Activated naive CD4-positive, alpha-beta T cell treated with anti-CD3 and anti-CD28 coated beads, Interleukin-2, amount 50 U/mL, for 24 hours (primary cell): Measurements from ENCODE around the gene B4GALT5.

ENCODE experiments used
- H3K27ac Mint-ChIP-seq: one replicate; pipeline ENCODE4 v1.8.0; 2021; ENCODE audit warnings: mild to moderate bottlenecking, mixed read lengths
- H3K27me3 Mint-ChIP-seq: one replicate; pipeline ENCODE4 v1.8.0; 2021; ENCODE audit warnings: mixed read lengths
- H3K36me3 Mint-ChIP-seq: one replicate; pipeline ENCODE4 v1.8.0; 2021; ENCODE audit warnings: mixed read lengths
- H3K4me1 Mint-ChIP-seq: one replicate; pipeline ENCODE4 v1.8.0; 2021; ENCODE audit warnings: mixed read lengths
- H3K4me3 Mint-ChIP-seq: one replicate; pipeline ENCODE4 v1.8.0; 2021; ENCODE audit warnings: mild to moderate bottlenecking, mixed read lengths
- H3K9me3 Mint-ChIP-seq: one replicate; pipeline ENCODE4 v1.8.0; 2021; ENCODE audit warnings: mixed read lengths

B4GALT5 gene

GRCh38 chr20:49664612-49665313 is 48.9 kb downstream of the B4GALT5 start:
- Mint-ChIP-seq H3K27ac (no peak overlapping the region), H3K4me1 (peaks cover 22% of the 10 kb centered on the region)

GRCh38 chr20:49663112-49663511 is 50.6 kb downstream of the B4GALT5 start:
- Mint-ChIP-seq H3K4me3 (no peak overlapping the region), H3K27me3 (no peaks in the 10 kb centered on the region), H3K27ac (no peak overlapping the region), H3K4me1 (peaks cover 13% of the 10 kb centered on the region), H3K36me3 (peaks cover 2% of the 10 kb centered on the region), H3K9me3 (no peaks in the 10 kb centered on the region)

More at GRCh38 chr20:49664612-49665313, 48.9 kb downstream of the B4GALT5 start:
- no peaks in the 10 kb centered on the region for H3K9me3 Mint-ChIP-seq
- no peak overlapping the region for H3K4me3 Mint-ChIP-seq
- H3K36me3 Mint-ChIP-seq = peaks cover 2% of the 10 kb centered on the region
- H3K27me3 Mint-ChIP-seq = no peaks in the 10 kb centered on the region

- Mint-ChIP-seq H3K27me3 (no peaks in the 10 kb centered on the region), H3K4me3 (no peak overlapping the region), H3K27ac (no peak overlapping the region), H3K4me1 (peaks cover 20% of the 10 kb centered on the region), H3K9me3 (no peaks in the 10 kb centered on the region), H3K36me3 (peaks cover 3% of the 10 kb centered on the region)
These were observed 51.9 kb downstream of the B4GALT5 start for GRCh38 chr20:49661560-49662329.

GRCh38 chr20:49660912-49661311 is 52.8 kb downstream of the B4GALT5 start:
- H3K36me3 Mint-ChIP-seq = peaks cover 8% of the 10 kb centered on the region
- H3K4me1 Mint-ChIP-seq = peaks cover 20% of the 10 kb centered on the region
- H3K9me3 Mint-ChIP-seq = no peaks in the 10 kb centered on the region
- no peak overlapping the region for H3K4me3 Mint-ChIP-seq
- H3K27me3 Mint-ChIP-seq = no peaks in the 10 kb centered on the region
- no peak overlapping the region for H3K27ac Mint-ChIP-seq

- Mint-ChIP-seq H3K9me3 (no peaks in the 10 kb centered on the region), H3K27me3 (no peaks in the 10 kb centered on the region), H3K4me1 (peaks cover 14% of the 10 kb centered on the region), H3K4me3 (no peak overlapping the region), H3K27ac (no peak overlapping the region), H3K36me3 (peaks cover 9% of the 10 kb centered on the region)
These were observed 54.6 kb downstream of the B4GALT5 start for GRCh38 chr20:49659056-49659455.

GRCh38 chr20:49658508-49658907 is 55.2 kb downstream of the B4GALT5 start:
- Mint-ChIP-seq H3K4me3 (no peak overlapping the region), H3K9me3 (no peaks in the 10 kb centered on the region), H3K36me3 (peaks cover 12% of the 10 kb centered on the region), H3K27me3 (no peaks in the 10 kb centered on the region), H3K27ac (no peak overlapping the region), H3K4me1 (peaks cover 14% of the 10 kb centered on the region)

GRCh38 chr20:49657118-49657901 is 56.4 kb downstream of the B4GALT5 start:
- H3K27me3 Mint-ChIP-seq = no peaks in the 10 kb centered on the region
- peaks cover 14% of the 10 kb centered on the region for H3K36me3 Mint-ChIP-seq
- H3K4me1 Mint-ChIP-seq = peaks cover 7% of the 10 kb centered on the region
- no peak overlapping the region for H3K4me3 Mint-ChIP-seq
- H3K27ac Mint-ChIP-seq = no peak overlapping the region
- H3K9me3 Mint-ChIP-seq = no peaks in the 10 kb centered on the region

GRCh38 chr20:49656304-49656703 is 57.4 kb downstream of the B4GALT5 start:
- no peaks in the 10 kb centered on the region for H3K27me3 Mint-ChIP-seq
- no peak overlapping the region for H3K4me3 Mint-ChIP-seq
- no peaks in the 10 kb centered on the region for H3K9me3 Mint-ChIP-seq
- H3K36me3 Mint-ChIP-seq = peaks cover 14% of the 10 kb centered on the region
- no peak overlapping the region for H3K27ac Mint-ChIP-seq
- H3K4me1 Mint-ChIP-seq = peaks cover 7% of the 10 kb centered on the region

GRCh38 chr20:49653925-49654434 is 59.7 kb downstream of the B4GALT5 start:
- peaks cover 14% of the 10 kb centered on the region for H3K36me3 Mint-ChIP-seq
- no peak overlapping the region for H3K27ac Mint-ChIP-seq

GRCh38 chr20:49649672-49650071 is 64.0 kb downstream of the B4GALT5 start:
- Mint-ChIP-seq H3K27me3 (no peaks in the 10 kb centered on the region), H3K27ac (no peak overlapping the region), H3K36me3 (peaks cover 22% of the 10 kb centered on the region), H3K4me1 (no peaks in the 10 kb centered on the region), H3K9me3 (no peaks in the 10 kb centered on the region), H3K4me3 (no peak overlapping the region)

More at GRCh38 chr20:49653925-49654434, 59.7 kb downstream of the B4GALT5 start:
- Mint-ChIP-seq H3K4me1 (peaks cover 7% of the 10 kb centered on the region), H3K4me3 (no peak overlapping the region), H3K9me3 (no peaks in the 10 kb centered on the region), H3K27me3 (no peaks in the 10 kb centered on the region)

- Mint-ChIP-seq H3K4me1 (no peaks in the 10 kb centered on the region), H3K27me3 (no peaks in the 10 kb centered on the region), H3K9me3 (no peaks in the 10 kb centered on the region), H3K27ac (no peak overlapping the region), H3K36me3 (peaks cover 21% of the 10 kb centered on the region), H3K4me3 (no peak overlapping the region)
These were observed 66.1 kb downstream of the B4GALT5 start for GRCh38 chr20:49647550-49647949.

- H3K4me1 Mint-ChIP-seq = no peaks in the 10 kb centered on the region
- no peak overlapping the region for H3K4me3 Mint-ChIP-seq
- H3K9me3 Mint-ChIP-seq = no peaks in the 10 kb centered on the region
- H3K36me3 Mint-ChIP-seq = peaks cover 23% of the 10 kb centered on the region
- no peak overlapping the region for H3K27ac Mint-ChIP-seq
- no peaks in the 10 kb centered on the region for H3K27me3 Mint-ChIP-seq
These were observed 67.2 kb downstream of the B4GALT5 start for GRCh38 chr20:49646528-49646927.

- peaks cover 23% of the 10 kb centered on the region for H3K36me3 Mint-ChIP-seq
- H3K27me3 Mint-ChIP-seq = no peaks in the 10 kb centered on the region
- H3K4me1 Mint-ChIP-seq = no peaks in the 10 kb centered on the region
- no peak overlapping the region for H3K4me3 Mint-ChIP-seq
- no peaks in the 10 kb centered on the region for H3K9me3 Mint-ChIP-seq
- no peak overlapping the region for H3K27ac Mint-ChIP-seq
These were observed 67.6 kb downstream of the B4GALT5 start for GRCh38 chr20:49646126-49646525.

- Mint-ChIP-seq H3K36me3 (peaks cover 23% of the 10 kb centered on the region), H3K27ac (no peak overlapping the region), H3K4me1 (no peaks in the 10 kb centered on the region), H3K9me3 (no peaks in the 10 kb centered on the region), H3K27me3 (no peaks in the 10 kb centered on the region), H3K4me3 (no peak overlapping the region)
These were observed 68.6 kb downstream of the B4GALT5 start for GRCh38 chr20:49644980-49645565.

- Mint-ChIP-seq H3K27me3 (no peaks in the 10 kb centered on the region), H3K4me1 (no peaks in the 10 kb centered on the region), H3K27ac (no peak overlapping the region), H3K9me3 (no peaks in the 10 kb centered on the region), H3K36me3 (peaks cover 20% of the 10 kb centered on the region), H3K4me3 (no peak overlapping the region)
These were observed 70.9 kb downstream of the B4GALT5 start for GRCh38 chr20:49642816-49643215.
